Mesenchymal stem cell (in vitro differentiated cells and primary cell): ENCODE measurements around the gene RAET1G.
"Not testable (repeated sequence)": the region's sequence is repeated elsewhere in the genome, so short reads cannot be mapped to it uniquely, and the experiment has no call there.

ENCODE experiments used
- DNase-seq: peaks from one replicate; pipeline ENCODE4 v3.0.0-alpha.2; 2013
- H2AFZ ChIP-seq: one replicate; pipeline ENCODE4 v1.6.1; 2013; ENCODE audit warnings: low read depth, mild to moderate bottlenecking, control low read depth, inconsistent platforms, low read length, moderate library complexity
- H2AK5ac ChIP-seq: 2 replicates; pipeline ENCODE4 v1.6.1; 2013; ENCODE audit warnings: low read length, moderate library complexity, mild to moderate bottlenecking, inconsistent platforms; ENCODE audit not compliant: severe bottlenecking
- H2BK120ac ChIP-seq: one replicate; pipeline ENCODE4 v1.6.1; 2013; ENCODE audit warnings: low read depth, mild to moderate bottlenecking, inconsistent platforms, low read length, moderate library complexity
- H2BK12ac ChIP-seq, 2 experiments: one replicate each; pipeline ENCODE4 v1.6.1; 2013; ENCODE audit warnings: inconsistent platforms in 2 of 2, low read length in 2 of 2, mild to moderate bottlenecking in 2 of 2, moderate library complexity in 2 of 2, control low read depth in 1 of 2
- H2BK15ac ChIP-seq: one replicate; pipeline ENCODE4 v1.6.1; 2013; ENCODE audit warnings: mild to moderate bottlenecking, low read depth, inconsistent platforms; ENCODE audit not compliant: poor library complexity, severe bottlenecking
- H2BK5ac ChIP-seq: 2 replicates; pipeline ENCODE4 v1.6.1; 2013; ENCODE audit warnings: low read depth, mild to moderate bottlenecking, low read length, control low read depth, inconsistent platforms; ENCODE audit not compliant: poor library complexity, severe bottlenecking
- H3K14ac ChIP-seq, 2 experiments: one replicate each; pipeline ENCODE4 v1.6.1; 2013; ENCODE audit warnings: inconsistent platforms in 2 of 2, low read length in 2 of 2, control low read depth in 1 of 2, mild to moderate bottlenecking in 1 of 2, moderate library complexity in 1 of 2
- H3K18ac ChIP-seq, 2 experiments: one replicate each; pipeline ENCODE4 v1.6.1; 2013; ENCODE audit warnings: inconsistent platforms in 2 of 2, low read length in 2 of 2, control low read depth in 1 of 2, low read depth in 1 of 2, mild to moderate bottlenecking in 1 of 2
- H3K23ac ChIP-seq, 2 experiments: one replicate each; pipeline ENCODE4 v1.6.1; 2013; ENCODE audit warnings: inconsistent platforms in 2 of 2, low read length in 2 of 2, mild to moderate bottlenecking in 2 of 2, moderate library complexity in 2 of 2, control low read depth in 1 of 2
- H3K27ac ChIP-seq: 2 replicates; pipeline ENCODE4 v1.5.1; 2013; ENCODE audit warnings: mild to moderate bottlenecking, moderate library complexity, low read length, control low read depth, inconsistent platforms; ENCODE audit not compliant: poor library complexity, severe bottlenecking
- H3K27me3 ChIP-seq, 2 experiments: 2 replicates each; pipeline versions ENCODE4 v1.6.1 to v1.7.0; 2013; ENCODE audit warnings: low read length in 2 of 2, mild to moderate bottlenecking in 2 of 2, moderate library complexity in 2 of 2, control low read depth in 1 of 2, inconsistent platforms in 1 of 2; ENCODE audit not compliant: control insufficient read depth in 1 of 2, insufficient read depth in 1 of 2
- H3K36me3 ChIP-seq, 2 experiments: 2 replicates each; pipeline versions ENCODE4 v1.6.1 to v1.7.0; 2013; ENCODE audit warnings: low read length in 2 of 2, control low read depth in 1 of 2, inconsistent platforms in 1 of 2, low read depth in 1 of 2, mild to moderate bottlenecking in 1 of 2; ENCODE audit not compliant: insufficient read depth in 2 of 2, control insufficient read depth in 1 of 2
- H3K4ac ChIP-seq, 2 experiments: one replicate each; pipeline ENCODE4 v1.6.1; 2013; ENCODE audit warnings: inconsistent platforms in 2 of 2, low read length in 2 of 2, mild to moderate bottlenecking in 2 of 2, moderate library complexity in 2 of 2, control low read depth in 1 of 2, low read depth in 1 of 2
- H3K4me1 ChIP-seq: 2 replicates; pipeline ENCODE4 v1.6.1; 2013; ENCODE audit warnings: low read depth, low read length, control low read depth; ENCODE audit not compliant: control insufficient read depth, insufficient read depth
- H3K4me2 ChIP-seq: 2 replicates; pipeline ENCODE4 v1.6.1; 2013; ENCODE audit warnings: low read length, mild to moderate bottlenecking, inconsistent platforms; ENCODE audit not compliant: poor library complexity, severe bottlenecking
- H3K4me3 ChIP-seq, 2 experiments: 2 replicates each; pipeline versions ENCODE4 v1.5.1 to v1.7.0; 2013; ENCODE audit warnings: low read length in 2 of 2, mild to moderate bottlenecking in 2 of 2, control low read depth in 1 of 2, low read depth in 1 of 2; ENCODE audit not compliant: insufficient read depth in 1 of 2
- H3K79me1 ChIP-seq: replicated peaks from 2 replicates; pipeline ENCODE4 v1.6.1; 2013; ENCODE audit warnings: mild to moderate bottlenecking, control low read depth, low read length, inconsistent platforms; ENCODE audit not compliant: poor library complexity, severe bottlenecking
- H3K9ac ChIP-seq: 2 replicates; pipeline ENCODE4 v1.7.0; 2013; ENCODE audit warnings: mild to moderate bottlenecking, low read length, moderate library complexity
- H3K9me3 ChIP-seq: 2 replicates; pipeline ENCODE4 v1.7.0; 2013; ENCODE audit warnings: mild to moderate bottlenecking, low read length; ENCODE audit not compliant: control insufficient read depth
- H4K8ac ChIP-seq: one replicate; pipeline ENCODE4 v1.6.1; 2013; ENCODE audit warnings: inconsistent platforms, mild to moderate bottlenecking, low read length, moderate library complexity
- H4K91ac ChIP-seq: one replicate; pipeline ENCODE4 v1.6.1; 2013; ENCODE audit warnings: mild to moderate bottlenecking, low read length, inconsistent platforms
- WGBS: methylation state at CpG from one replicate; pipeline ENCODE4 v1.1.7; 2013; ENCODE audit warnings: mixed read lengths; 5-methylcytosine and 5-hydroxymethylcytosine counted together

The RAET1G gene

DNA sequence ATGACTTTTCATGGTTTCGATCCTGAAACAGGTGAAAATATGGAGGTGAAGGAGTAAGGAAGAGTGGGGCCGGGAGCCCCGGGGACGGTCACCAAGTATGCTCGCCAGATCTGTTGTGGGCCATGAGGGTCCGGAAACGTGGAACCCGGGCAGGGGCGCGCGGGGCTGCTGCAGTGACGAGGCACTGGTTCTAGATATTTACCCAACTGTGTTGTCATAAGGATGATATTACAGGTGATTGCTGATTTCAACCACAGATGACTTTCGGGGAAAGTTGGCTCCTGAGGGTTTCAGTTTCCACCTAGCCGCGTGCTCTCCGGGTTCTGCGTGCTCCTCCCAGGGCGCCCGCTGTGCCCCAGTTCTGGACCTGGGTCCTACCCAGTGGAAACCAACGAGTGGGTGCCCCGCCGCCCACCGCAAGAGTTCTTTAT, 12.2 kb downstream of the RAET1G start:
- Histone ChIP-seq H3K4me1 (no peaks in the 10 kb centered on the region), H3K4me3 (no peak overlapping the region)
- DNase-seq, result no peak

GRCh38 chr6:149909701-149910470, 13.0 kb downstream of the RAET1G start:
- no peak overlapping the region for H3K14ac ChIP-seq
- peaks cover 0 to 39% of the 10 kb centered on the region in 2 experiments for H3K27me3 ChIP-seq
- H2AFZ ChIP-seq, result no peak overlapping the region
- H4K8ac ChIP-seq, result no peak overlapping the region
- H2BK5ac ChIP-seq, result no peak overlapping the region
- no peaks in the 10 kb centered on the region for H3K79me1 ChIP-seq
- no peak overlapping the region for H2AK5ac ChIP-seq
- DNase-seq, result no peak
- no peak overlapping the region for H3K4ac ChIP-seq
- H3K9me3 ChIP-seq, result no peaks in the 10 kb centered on the region
- H2BK12ac ChIP-seq, result no peak overlapping the region
- H3K36me3 ChIP-seq, result no peaks in the 10 kb centered on the region
- H3K23ac ChIP-seq, result no peak overlapping the region
- H4K91ac ChIP-seq, result no peak overlapping the region
- H2BK15ac ChIP-seq, result no peak overlapping the region
- no peak overlapping the region for H3K4me2 ChIP-seq
- no peak overlapping the region for H3K9ac ChIP-seq
- H2BK120ac ChIP-seq, result no peak overlapping the region
- WGBS, result 83% methylated on average over 5 of the region's 9 CpGs
- no peak overlapping the region for H3K18ac ChIP-seq
- H3K4me1 ChIP-seq, result no peaks in the 10 kb centered on the region
- H3K27ac ChIP-seq, result no peak overlapping the region
- H3K4me3 ChIP-seq, result no peak overlapping the region

More for the DNA sequence above, 12.2 kb downstream of the RAET1G start:
- Histone ChIP-seq H2BK12ac (no peak overlapping the region), H3K9me3 (no peaks in the 10 kb centered on the region), H2AFZ (no peak overlapping the region), H3K27ac (no peak overlapping the region), H3K27me3 (peaks cover 0 to 33% of the 10 kb centered on the region in 2 experiments), H3K79me1 (no peaks in the 10 kb centered on the region), H4K8ac (no peak overlapping the region), H3K4me2 (no peak overlapping the region), H2BK5ac (no peak overlapping the region), H4K91ac (no peak overlapping the region), H3K14ac (no peak overlapping the region), H2BK120ac (no peak overlapping the region), H3K36me3 (no peaks in the 10 kb centered on the region), H3K23ac (no peak overlapping the region), H3K18ac (no peak overlapping the region), H3K9ac (no peak overlapping the region), H2BK15ac (no peak overlapping the region), H3K4ac (no peak overlapping the region), H2AK5ac (no peak overlapping the region)
- 93% methylated on average over 23 of the region's 23 CpGs for WGBS

DNA sequence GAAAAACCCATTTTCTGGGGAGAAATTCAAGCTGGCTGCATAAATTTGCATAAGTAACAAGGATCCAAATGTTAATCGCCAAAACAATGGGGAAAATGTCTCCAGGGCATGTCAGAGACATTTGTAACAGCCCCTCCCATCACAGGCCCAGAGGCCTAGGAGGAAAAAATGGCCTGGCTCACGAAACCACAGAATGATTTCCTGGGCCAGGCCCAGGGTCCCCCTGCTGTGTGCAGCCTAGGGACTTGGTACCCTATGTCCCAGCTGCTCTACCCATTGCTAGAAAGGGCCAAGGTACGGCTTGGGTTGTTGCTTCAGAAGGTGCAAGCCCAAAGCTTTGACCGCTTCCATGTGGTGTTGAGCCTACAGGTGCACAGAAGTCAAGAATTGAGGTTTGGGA, 14.4 kb downstream of the RAET1G start:
- not testable (repeated sequence) for H2BK120ac ChIP-seq, H3K36me3 ChIP-seq, H2BK5ac ChIP-seq, DNase-seq, H3K23ac ChIP-seq, H3K79me1 ChIP-seq, H3K4me2 ChIP-seq, H3K4me3 ChIP-seq, H4K91ac ChIP-seq, H2AFZ ChIP-seq, H3K14ac ChIP-seq, H3K4me1 ChIP-seq, H3K9ac ChIP-seq, H3K27ac ChIP-seq, H3K4ac ChIP-seq, H3K9me3 ChIP-seq, H4K8ac ChIP-seq, H2BK15ac ChIP-seq, H2AK5ac ChIP-seq, H3K18ac ChIP-seq, H2BK12ac ChIP-seq
- 59% methylated on average over 4 of the region's 4 CpGs for WGBS
- peaks cover 0 to 44% of the 10 kb centered on the region in 2 experiments for H3K27me3 ChIP-seq

DNA sequence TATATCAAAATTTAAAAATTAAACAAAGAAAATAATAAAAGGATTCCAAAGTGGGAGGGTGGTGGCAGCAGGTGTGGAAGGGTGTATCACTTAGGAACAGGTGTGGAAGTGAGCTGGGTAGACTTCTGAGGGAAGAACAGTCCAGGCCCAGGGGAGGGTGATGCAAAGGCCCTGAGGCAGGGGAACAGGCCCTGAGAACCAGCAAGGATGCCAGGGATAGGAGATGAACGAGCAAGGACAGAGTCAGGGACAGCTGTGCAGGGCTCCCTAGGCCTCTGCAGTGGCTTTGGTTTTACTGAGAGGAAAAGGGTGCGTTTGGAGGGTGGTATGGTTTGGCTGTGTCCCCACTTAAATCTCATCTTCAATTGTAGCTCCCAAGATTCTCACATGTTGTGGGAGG, 15.6 kb downstream of the RAET1G start:
- Histone ChIP-seq H3K4me1 (no peaks in the 10 kb centered on the region), H3K27me3 (peaks cover 0 to 39% of the 10 kb centered on the region in 2 experiments), H3K9me3 (no peaks in the 10 kb centered on the region), H2BK15ac (no peak overlapping the region), H3K36me3 (no peaks in the 10 kb centered on the region), H4K8ac (no peak overlapping the region), H3K79me1 (no peaks in the 10 kb centered on the region), H2AK5ac (no peak overlapping the region), H3K4me3 (no peak overlapping the region), H2BK5ac (no peak overlapping the region), H3K4ac (no peak overlapping the region), H3K23ac (no peak overlapping the region), H4K91ac (no peak overlapping the region), H3K27ac (no peak overlapping the region), H2BK12ac (no peak overlapping the region), H3K18ac (no peak overlapping the region), H3K14ac (no peak overlapping the region), H3K4me2 (no peak overlapping the region), H3K9ac (no peak overlapping the region), H2AFZ (peak overlapping the region; percentile 47), H2BK120ac (no peak overlapping the region)
- 69% methylated on average over 2 of the region's 2 CpGs for WGBS
- DNase-seq, result no peak
